DND-41 (cell line): ENCODE results near the gene APOBEC3C.
A peak's percentile ranks its signal among the peaks of the same experiment; 100 is the strongest.
"Not testable (repeated sequence)": the region's sequence is repeated elsewhere in the genome, so short reads cannot be mapped to it uniquely, and the experiment has no call there.

Source experiments
- ATAC-seq: fragments of 200-7000 bp; cut with Tn5 transposase; 3 replicates; pipeline ENCODE4 v1.9.1; 2021; ENCODE audit warnings: low read depth; ENCODE audit not compliant: insufficient read depth
- DNase-seq: peaks from one replicate; pipeline ENCODE4 v3.0.0-alpha.2; 2020
- H2AFZ ChIP-seq: 2 replicates; pipeline ENCODE4 v1.6.0; 2012; ENCODE audit warnings: low read depth, low read length
- H3K27ac ChIP-seq: 2 replicates; pipeline ENCODE4 v1.5.1; 2012; ENCODE audit warnings: low read length, inconsistent platforms
- H3K27me3 ChIP-seq: fragments of 200-600 bp; sonication (generic); 2 replicates; pipeline ENCODE4 v1.6.0; 2012; ENCODE audit warnings: low read length, mild to moderate bottlenecking, inconsistent platforms; ENCODE audit not compliant: insufficient read depth, poor library complexity
- H3K36me3 ChIP-seq: 2 replicates; pipeline ENCODE4 v1.5.1; 2012; ENCODE audit warnings: low read length, inconsistent platforms; ENCODE audit not compliant: insufficient read depth
- H3K4me1 ChIP-seq: 2 replicates; pipeline ENCODE4 v1.5.1; 2012; ENCODE audit warnings: mild to moderate bottlenecking, low read length; ENCODE audit not compliant: insufficient read depth
- H3K4me2 ChIP-seq: 2 replicates; pipeline ENCODE4 v1.6.0; 2012; ENCODE audit warnings: mild to moderate bottlenecking, moderate library complexity, low read length, inconsistent platforms; ENCODE audit not compliant: insufficient read depth
- H3K4me3 ChIP-seq, 2 experiments: fragments of 200-600 bp in 1 of 2; shearing (Covaris generic) in 1 of 2; 2 replicates each; pipeline ENCODE4 v1.5.1; 2012 to 2016; ENCODE audit warnings: inconsistent platforms in 2 of 2, low read length in 2 of 2, mild to moderate bottlenecking in 2 of 2, low read depth in 1 of 2, moderate library complexity in 1 of 2
- H3K79me2 ChIP-seq: 2 replicates; pipeline ENCODE4 v1.6.0; 2012; ENCODE audit warnings: low read length, inconsistent platforms; ENCODE audit not compliant: insufficient read depth
- H3K9ac ChIP-seq: 2 replicates; pipeline ENCODE4 v1.6.0; 2012; ENCODE audit warnings: low read depth, mild to moderate bottlenecking, inconsistent platforms, low read length, moderate library complexity
- H3K9me3 ChIP-seq: 2 replicates; pipeline ENCODE4 v1.5.1; 2012; ENCODE audit warnings: low read length, moderate library complexity, mild to moderate bottlenecking, inconsistent platforms; ENCODE audit not compliant: insufficient read depth, severe bottlenecking
- H4K20me1 ChIP-seq: 2 replicates; pipeline ENCODE4 v1.6.0; 2012; ENCODE audit warnings: low read length; ENCODE audit not compliant: insufficient read depth
- CTCF ChIP-seq: IDR thresholded peaks from 2 replicates; pipeline ENCODE4 v1.5.1; 2012; ENCODE audit warnings: borderline replicate concordance, low read length, moderate library complexity, mild to moderate bottlenecking; ENCODE audit not compliant: poor library complexity, severe bottlenecking; ENCODE audit errors: extremely low read depth
- EZH2 ChIP-seq: IDR thresholded peaks from 3 replicates; pipeline ENCODE4 v1.6.1; 2012; ENCODE audit warnings: borderline replicate concordance, low read depth, mild to moderate bottlenecking, moderate library complexity, low read length, inconsistent platforms; ENCODE audit not compliant: severe bottlenecking

APOBEC3C gene

DNA sequence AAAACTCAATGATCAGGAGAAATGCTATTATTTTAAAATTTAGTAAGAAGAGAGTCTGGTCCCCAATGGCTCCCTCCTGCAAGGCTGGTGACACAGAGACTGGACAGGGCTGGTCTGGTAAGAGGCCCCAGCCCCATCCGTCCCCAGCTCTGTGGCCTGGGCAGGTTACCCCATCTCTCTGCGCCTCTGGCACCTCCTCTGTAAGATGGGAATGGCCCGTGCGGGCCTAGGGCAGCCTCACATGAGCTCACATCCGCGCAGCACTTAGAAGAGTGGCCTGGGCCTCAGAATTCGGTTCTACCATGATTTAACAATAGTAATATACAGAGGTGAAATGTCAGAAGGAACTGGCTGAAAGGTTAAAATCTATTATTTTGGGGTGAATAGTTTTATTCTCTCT, 27.9 kb downstream of the APOBEC3C start:
- Histone ChIP-seq H2AFZ (no peak overlapping the region), H3K4me2 (peak overlapping the region; percentile 94), H3K4me1 (peaks cover 21% of the 10 kb centered on the region), H3K9ac (peak overlapping the region; percentile 70; the same call in 1 of the 2 replicates), H3K36me3 (no peaks in the 10 kb centered on the region; the same call in 1 of the 2 replicates), H3K9me3 (no peaks in the 10 kb centered on the region), H3K4me3 (no peak overlapping the region; a peak in 1 of 4 replicates), H3K27ac (no peak overlapping the region), H3K27me3 (no peaks in the 10 kb centered on the region), H4K20me1 (no peaks in the 10 kb centered on the region), H3K79me2 (peaks cover 7% of the 10 kb centered on the region; the same call in 1 of the 2 replicates)
- ATAC-seq (no peak), DNase-seq (no peak)
- TF ChIP-seq CTCF = no peak
- TF ChIP-seq EZH2 = no peak

- H3K27me3 ChIP-seq, DNase-seq, H3K36me3 ChIP-seq, H2AFZ ChIP-seq, H3K9me3 ChIP-seq, H3K4me2 ChIP-seq, H3K9ac ChIP-seq, ATAC-seq, H4K20me1 ChIP-seq, H3K79me2 ChIP-seq, H3K4me3 ChIP-seq, H3K27ac ChIP-seq: not testable (repeated sequence)
- peaks cover 21% of the 10 kb centered on the region for H3K4me1 ChIP-seq
These were observed 29.0 kb downstream of the APOBEC3C start for GRCh38 chr22:39043063-39043462.

DNA sequence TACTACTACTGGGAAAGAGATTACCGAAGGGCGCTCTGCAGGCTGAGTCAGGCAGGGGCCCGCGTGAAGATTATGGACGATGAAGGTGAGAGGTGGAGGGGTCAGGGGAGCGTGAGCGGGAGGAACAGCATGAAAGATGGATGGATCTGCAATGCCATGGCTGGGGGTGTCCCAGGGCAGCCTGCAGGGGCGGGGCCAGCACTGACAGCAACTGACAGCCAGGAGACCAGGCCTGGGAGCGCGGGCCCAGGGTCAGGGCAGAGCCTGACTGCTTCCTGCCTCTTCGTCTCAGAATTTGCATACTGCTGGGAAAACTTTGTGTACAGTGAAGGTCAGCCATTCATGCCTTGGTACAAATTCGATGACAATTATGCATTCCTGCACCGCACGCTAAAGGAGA, 31.1 kb downstream of the APOBEC3C start:
- H2AFZ ChIP-seq, H3K4me3 ChIP-seq, H3K9me3 ChIP-seq, DNase-seq, H4K20me1 ChIP-seq, H3K27me3 ChIP-seq, H3K36me3 ChIP-seq, H3K27ac ChIP-seq, H3K4me2 ChIP-seq, H3K79me2 ChIP-seq, H3K9ac ChIP-seq, ATAC-seq: not testable (repeated sequence)
- H3K4me1 ChIP-seq = peaks cover 14% of the 10 kb centered on the region

DNA sequence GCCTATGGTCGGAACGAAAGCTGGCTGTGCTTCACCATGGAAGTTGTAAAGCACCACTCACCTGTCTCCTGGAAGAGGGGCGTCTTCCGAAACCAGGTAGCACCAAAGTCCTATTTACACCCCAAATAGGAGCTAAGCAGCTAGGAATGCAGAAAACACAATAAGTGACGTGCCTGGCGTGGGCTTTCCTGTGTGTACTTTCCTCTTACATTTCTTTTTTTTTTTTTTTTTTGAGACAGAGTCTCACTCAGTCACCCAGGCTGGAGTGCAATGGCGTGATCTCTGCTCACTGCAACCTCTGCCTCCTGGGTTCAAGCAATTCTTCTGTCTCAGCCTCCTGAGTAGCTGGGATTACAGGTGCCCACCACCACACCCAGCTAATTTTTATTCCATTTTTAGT, 35.4 kb downstream of the APOBEC3C start:
- not testable (repeated sequence) for H3K79me2 ChIP-seq, H3K9ac ChIP-seq, H3K9me3 ChIP-seq, H3K4me3 ChIP-seq, H3K27ac ChIP-seq, H2AFZ ChIP-seq, H3K4me2 ChIP-seq, H3K36me3 ChIP-seq, DNase-seq, H4K20me1 ChIP-seq, H3K4me1 ChIP-seq, ATAC-seq, H3K27me3 ChIP-seq

GRCh38 chr22:39051844-39052495, 37.9 kb downstream of the APOBEC3C start:
- H3K9ac ChIP-seq, H3K36me3 ChIP-seq, H3K27ac ChIP-seq, H2AFZ ChIP-seq, H3K9me3 ChIP-seq, H3K4me3 ChIP-seq, H3K4me1 ChIP-seq, DNase-seq, H4K20me1 ChIP-seq, H3K79me2 ChIP-seq, ATAC-seq, H3K27me3 ChIP-seq, H3K4me2 ChIP-seq: not testable (repeated sequence)
